GM21576 (cell line): ENCODE measurements around the gene ORAI1.
"Not testable (repeated sequence)": the region's sequence is repeated elsewhere in the genome, so short reads cannot be mapped to it uniquely, and the experiment has no call there.

Experiments
- ATAC-seq: cut with Tn5 transposase; IDR thresholded peaks from one replicate; pipeline ENCODE4 v1.9.1; 2021; ENCODE audit warnings: mild to moderate bottlenecking, moderate library complexity; ENCODE audit not compliant: unreplicated experiment

ORAI1 gene

DNA sequence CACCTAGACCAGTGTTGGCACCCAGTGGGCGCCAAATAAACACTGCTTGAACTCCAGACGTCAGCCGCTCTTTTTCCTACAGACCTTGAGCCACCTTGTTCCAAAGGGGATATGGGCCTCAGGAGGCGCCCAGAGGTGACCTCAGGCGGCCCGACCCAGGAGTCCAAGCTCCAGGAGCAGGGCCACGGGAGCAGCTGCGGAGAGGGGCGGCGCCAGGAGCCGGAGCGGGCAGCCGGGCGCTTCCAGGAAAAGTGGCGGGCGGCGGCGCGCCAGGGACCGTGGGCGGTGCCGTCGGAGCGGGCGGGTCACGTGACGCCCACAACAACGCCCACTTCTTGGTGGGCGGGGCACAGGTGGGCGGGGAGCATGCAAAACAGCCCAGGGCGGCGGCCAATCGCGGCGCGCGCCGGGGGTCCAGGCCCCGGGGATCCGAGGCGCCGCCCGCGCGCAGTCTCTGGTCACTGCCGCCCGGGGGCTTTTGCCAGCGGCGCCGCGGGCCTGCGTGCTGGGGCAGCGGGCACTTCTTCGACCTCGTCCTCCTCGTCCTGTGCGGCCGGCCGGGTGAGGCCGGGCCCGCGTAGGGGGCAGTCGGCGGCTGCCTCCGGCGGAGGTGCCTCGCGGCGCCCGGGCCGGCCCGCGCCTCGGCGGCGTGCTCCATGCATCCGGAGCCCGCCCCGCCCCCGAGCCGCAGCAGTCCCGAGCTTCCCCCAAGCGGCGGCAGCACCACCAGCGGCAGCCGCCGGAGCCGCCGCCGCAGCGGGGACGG lies at the start of gene ORAI1:
Gene ORAI1 (plus strand): TSS at position 444 of the 766 bp plus-strand sequence.
- peak; percentile 52 for ATAC-seq

DNA sequence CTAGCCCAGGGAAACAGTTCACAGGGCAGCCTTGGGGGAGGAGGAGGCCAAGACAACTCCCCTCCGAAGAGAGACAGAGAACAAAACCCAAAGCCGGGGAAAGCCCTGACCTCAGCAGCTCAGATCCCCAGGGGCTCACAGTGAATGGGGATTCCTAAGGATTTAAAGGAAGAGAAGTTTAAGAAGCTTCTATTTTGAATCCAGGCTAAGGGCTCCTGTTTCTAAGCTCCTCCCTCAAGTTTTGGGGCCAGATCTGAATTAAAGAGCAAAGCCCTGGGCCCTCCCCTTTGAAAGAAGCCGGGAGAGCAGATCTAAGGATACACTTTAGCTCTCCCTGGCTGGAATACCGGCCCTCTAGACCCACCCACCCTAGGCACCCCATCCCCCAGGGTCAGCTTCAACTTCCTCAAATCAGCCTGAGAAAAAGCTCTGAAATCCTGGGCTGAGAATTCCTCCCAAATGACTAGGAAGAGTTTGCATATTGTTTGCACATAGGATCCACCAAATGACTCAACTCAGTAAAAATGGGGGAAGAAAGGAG lies 49.4 kb upstream of the ORAI1 start:
- ATAC-seq = no peak

GRCh38 chr12:121577443-121578180 lies 48.7 kb upstream of the ORAI1 start:
- ATAC-seq = no peak

DNA sequence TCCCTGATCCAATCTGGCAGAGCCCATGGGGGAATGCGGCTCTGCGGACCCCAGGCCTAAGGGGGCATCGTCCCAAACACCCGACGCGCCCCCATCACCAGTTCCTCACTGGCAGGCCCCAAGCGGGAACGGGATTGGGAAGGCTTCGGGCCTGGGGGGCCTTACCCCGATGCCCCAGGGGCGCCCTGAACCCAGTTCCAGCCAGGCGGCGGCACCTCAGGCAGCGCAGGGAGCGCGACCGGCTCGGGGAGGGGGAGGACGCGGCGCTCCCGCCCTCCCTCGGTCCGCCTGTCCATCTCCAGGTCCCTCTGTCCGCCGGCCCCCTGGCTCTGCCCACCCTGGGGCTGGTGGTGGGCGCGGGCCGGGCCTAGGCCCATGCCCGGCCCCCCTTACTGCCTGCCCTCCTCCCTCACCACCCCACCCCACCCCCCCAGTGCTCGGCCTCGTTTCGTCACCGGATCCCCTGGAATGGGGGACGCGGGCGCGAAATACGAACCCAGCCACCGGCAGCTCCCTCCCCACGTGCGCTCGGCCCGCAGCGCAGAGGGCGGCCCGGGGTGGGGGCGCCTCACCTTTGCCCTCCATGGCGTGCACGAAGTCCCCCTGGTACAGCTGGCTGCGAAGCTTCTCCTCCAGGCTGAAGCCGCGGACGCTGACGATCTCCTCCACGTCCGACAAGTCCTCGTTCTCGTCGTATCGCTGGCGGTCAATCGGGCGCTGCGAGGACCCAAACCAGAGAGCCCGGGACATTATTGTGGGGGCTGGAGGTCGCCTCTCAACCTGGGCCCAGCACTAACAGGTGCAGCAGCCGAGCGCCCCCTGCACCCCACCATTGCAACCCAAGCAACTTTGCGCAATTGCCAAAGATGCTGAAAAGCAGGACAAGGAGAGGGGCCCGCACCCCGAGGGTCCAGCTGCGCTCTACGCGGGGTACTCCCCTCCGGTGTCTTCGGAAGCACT lies 47.8 kb upstream of the ORAI1 start:
- no peak for ATAC-seq

DNA sequence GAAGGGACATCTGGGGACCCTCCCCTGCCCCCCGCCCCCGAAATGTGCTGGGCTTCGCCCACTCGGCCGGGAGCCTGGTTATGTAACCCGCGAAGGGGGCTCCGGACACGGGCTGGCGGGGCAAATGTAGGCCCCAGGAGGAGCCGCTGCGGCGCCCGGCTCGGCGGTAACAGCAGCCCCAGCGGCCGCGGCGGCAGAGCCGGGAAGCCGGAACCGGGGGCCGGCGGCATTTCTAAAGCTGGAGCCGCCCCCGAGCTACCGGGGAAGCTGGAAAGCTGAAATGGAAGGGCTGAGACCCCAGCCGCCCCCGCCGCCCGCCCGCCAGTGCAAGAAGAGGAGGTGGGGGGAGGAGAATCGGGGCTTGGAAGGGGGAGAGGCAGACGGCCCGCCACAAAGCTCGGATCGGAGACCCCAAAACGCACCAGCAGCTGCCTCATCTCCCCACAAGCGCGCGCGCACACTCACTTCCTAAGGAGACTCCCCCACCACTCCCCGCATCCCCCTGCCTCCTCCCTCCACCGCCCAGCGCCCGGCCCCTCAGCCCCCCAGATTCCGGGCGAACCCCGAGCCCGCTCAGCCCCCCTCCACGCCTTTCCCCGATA lies 47.0 kb upstream of the ORAI1 start:
- no peak for ATAC-seq

GRCh38 chr12:121579981-121580868 lies 46.1 kb upstream of the ORAI1 start:
- no peak for ATAC-seq

DNA sequence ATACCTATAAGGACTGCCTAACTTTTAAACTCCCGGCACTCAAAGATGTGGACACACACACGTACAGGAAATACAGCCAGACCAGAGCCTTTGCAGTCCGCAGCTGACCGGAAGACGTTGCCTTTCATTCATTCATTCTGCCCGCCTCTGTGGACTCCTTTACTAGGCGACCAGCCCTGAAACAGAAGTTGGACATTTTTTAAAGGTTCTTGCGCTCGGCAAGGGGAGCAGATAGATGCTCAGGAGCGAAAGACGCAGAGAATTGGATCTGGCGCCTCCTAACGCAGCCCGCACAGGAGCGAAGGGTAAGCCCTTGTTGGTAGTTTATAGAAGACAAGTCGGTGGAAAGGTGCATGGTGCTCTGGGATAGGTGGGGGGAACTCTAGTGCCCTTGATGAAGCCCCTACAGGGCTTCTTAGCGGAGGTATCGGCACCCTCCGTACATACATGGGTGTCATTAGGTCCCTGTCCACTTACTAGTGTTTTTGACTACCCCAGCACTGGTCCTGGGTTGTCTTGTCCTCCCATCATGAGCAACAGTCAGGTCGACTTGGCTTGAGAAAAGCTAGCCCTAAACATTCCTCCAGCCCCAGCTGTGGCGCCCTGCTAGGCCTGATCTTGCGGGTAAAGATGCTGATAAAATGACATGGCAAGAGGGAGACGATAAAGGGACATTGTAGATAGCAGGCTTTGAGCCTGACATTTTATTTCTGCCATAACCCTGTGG lies 45.2 kb upstream of the ORAI1 start, which contains the start of gene KDM2B:
Gene KDM2B (minus strand): TSS at position 65 of the 727 bp plus-strand sequence. CDS start 112 bp downstream, outside the sequence.
- no peak for ATAC-seq

DNA sequence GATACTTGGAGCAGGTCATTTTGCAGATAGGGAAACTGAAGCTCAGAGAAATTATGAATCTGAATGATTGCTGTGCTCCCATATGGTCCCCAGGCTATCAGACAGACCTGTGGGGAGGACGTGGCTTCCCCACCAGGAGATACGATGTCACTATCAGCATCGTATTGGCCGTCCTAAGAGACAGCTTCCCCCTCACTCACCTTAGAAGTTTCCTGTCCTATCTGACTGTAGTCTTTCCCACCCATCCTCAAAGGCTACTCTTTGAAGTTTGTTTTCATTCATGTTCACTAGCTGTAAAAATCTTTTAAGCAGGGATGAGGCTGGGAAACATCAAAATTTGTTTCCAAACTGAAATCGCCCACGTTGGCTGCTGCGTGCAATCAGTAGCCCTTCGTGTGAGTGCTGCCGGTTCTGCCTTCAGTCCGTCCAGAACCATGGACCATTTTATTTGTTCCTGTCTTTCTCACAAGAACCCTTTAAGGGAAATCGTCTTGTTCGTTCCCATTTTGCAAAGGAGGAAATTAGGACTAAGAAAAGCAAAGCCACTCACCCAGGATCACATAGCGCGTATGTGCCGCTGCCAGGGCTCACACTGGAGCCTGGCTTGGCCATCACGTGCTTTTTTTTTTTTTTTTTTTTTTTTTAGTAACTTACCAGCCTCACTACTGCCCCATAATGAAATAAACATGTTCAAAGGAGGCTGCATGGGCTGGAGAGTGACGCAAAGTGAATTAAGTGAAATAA lies 44.5 kb upstream of the ORAI1 start:
- no peak for ATAC-seq

- no peak for ATAC-seq
These were observed 43.6 kb upstream of the ORAI1 start for GRCh38 chr12:121582583-121583333.

- ATAC-seq = not testable (repeated sequence)
These were observed 43.0 kb upstream of the ORAI1 start for GRCh38 chr12:121583334-121583661.

DNA sequence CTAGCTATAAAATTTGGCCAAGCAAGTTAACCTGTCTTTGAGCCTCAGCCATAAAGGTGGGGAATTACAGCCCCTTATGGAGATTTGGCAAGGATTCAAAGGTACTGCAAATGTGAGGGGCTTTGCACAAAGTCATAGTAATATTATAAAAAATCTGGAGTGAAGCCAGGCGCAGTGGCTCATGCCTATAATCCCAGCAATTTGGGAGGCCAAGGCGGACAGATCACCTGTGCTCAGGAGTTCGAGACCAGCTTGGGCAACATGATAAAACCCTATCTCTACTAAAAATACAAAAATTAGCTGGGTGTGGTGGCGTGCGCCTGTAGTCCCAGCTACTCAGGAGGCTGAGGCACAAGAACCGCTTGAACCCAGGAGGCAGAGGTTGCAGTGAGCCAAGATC lies 41.4 kb upstream of the ORAI1 start:
- ATAC-seq = not testable (repeated sequence)

- peak; percentile 35 for ATAC-seq
These were observed 35.7 kb upstream of the ORAI1 start for GRCh38 chr12:121590476-121591143.

GRCh38 chr12:121592320-121592719 lies 34.0 kb upstream of the ORAI1 start:
- ATAC-seq = no peak

DNA sequence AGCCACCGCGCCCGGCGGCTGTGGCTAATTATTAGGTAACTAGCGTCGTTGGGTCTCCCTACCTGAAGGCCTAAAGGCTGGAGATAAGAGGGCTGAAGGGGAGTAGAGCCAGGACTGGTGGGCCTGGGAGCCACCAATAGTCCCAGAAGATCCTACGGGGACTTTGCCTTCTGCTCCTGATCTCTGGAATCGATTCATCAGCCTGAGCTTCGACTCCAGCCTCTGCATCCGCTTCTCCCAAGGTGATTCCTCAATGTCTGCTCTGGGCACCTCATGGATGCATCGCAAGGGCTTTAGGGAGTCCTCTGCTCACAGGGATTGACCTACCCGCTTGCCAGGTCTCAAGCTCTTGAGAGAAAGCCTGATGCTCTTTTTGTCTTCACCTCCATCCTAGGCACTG lies 30.8 kb upstream of the ORAI1 start:
- ATAC-seq = no peak

DNA sequence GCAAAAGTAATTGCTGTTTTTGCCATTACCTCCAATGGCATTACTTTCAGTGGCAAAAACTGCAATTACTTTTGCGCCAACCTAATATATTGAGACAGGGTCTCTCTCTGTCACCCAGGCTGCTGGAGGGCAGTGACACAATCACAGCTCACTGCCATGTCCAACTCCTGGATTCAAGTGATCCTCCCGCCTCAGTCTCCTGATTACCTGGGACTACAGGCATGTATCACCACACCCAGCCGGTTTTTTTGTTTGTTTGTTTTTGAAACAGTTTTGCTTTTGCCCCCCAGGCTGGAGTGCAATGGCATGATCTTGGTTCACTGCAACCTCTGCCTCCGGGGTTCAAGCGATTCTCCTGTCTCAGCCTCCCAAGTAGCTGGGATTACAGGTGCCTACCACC lies 29.8 kb upstream of the ORAI1 start:
- ATAC-seq = no peak

- no peak for ATAC-seq
These were observed 25.5 kb upstream of the ORAI1 start for GRCh38 chr12:121600702-121601336.
